Endothelial cell of umbilical vein (primary cell): Measurements from ENCODE around the gene RAP1GAP2. TPM values are rescaled to one million over a fixed set of nuclear protein-coding genes. Genes with fewer than 3 reads are reported as not detected.

Experiments
- BruUV-seq: library from RNA; stranded (reverse); fragments of 400-500 nt; replicated peaks from 2 replicates; lab custom pipeline; 2021; lab: Mats Ljungman, UMichigan
- CTCF ChIA-PET: fragments of 300-600, 350-600 bp; sonication (Branson Sonifier 250); formaldehyde crosslinking; loops from one replicate; lab custom pipeline; 2021; ENCODE audit warnings: antibody characterized with exemption, inconsistent platforms; lab: Charles Lee
- POLR2A ChIA-PET: fragments of 300-600, 350-600 bp; sonication (Branson Sonifier 250); formaldehyde crosslinking; loops from one replicate; lab custom pipeline; 2021; ENCODE audit warnings: antibody characterized with exemption, inconsistent platforms; lab: Charles Lee
- DNase-seq: peaks from one replicate; pipeline ENCODE4 v3.0.0-alpha.2; 2011; ENCODE audit warnings: low read depth, low spot score
- FAIRE-seq: peaks from 2 replicates; lab custom pipeline; 2011; peaks lifted over from hg19 to GRCh38; lab: Jason Lieb, UNC
- H2AFZ ChIP-seq: 2 replicates; pipeline ENCODE4 v1.6.0; 2012; ENCODE audit warnings: low read depth, low read length, control low read depth, inconsistent platforms
- H3K27ac ChIP-seq: 2 replicates; pipeline ENCODE4 v1.5.1; 2011; ENCODE audit warnings: low read depth, mild to moderate bottlenecking, control low read depth, low read length, moderate library complexity; ENCODE audit not compliant: insufficient read depth
- H3K27me3 ChIP-seq, 2 experiments: 2 replicates each; pipeline versions ENCODE4 v1.6.0 to v1.6.1; 2011; ENCODE audit warnings: low read length in 2 of 2, mixed read lengths in 1 of 2; ENCODE audit not compliant: control insufficient read depth in 2 of 2, insufficient read depth in 2 of 2
- H3K36me3 ChIP-seq, 2 experiments: 2 replicates in 1 of 2; 3 replicates in 1 of 2; pipeline ENCODE4 v1.5.1; 2011; ENCODE audit warnings: low read length in 2 of 2, mild to moderate bottlenecking in 1 of 2, moderate library complexity in 1 of 2; ENCODE audit not compliant: control insufficient read depth in 2 of 2, insufficient read depth in 2 of 2; ENCODE audit errors: extremely low read depth in 1 of 2
- H3K4me1 ChIP-seq: 3 replicates; pipeline ENCODE4 v1.5.1; 2011; ENCODE audit warnings: mild to moderate bottlenecking, low read length; ENCODE audit not compliant: control insufficient read depth, insufficient read depth; ENCODE audit errors: extremely low read depth
- H3K4me2 ChIP-seq: 2 replicates; pipeline ENCODE4 v1.6.1; 2011; ENCODE audit warnings: low read length, control low read depth, mixed read lengths; ENCODE audit not compliant: insufficient read depth
- H3K4me3 ChIP-seq, 3 experiments: fragments of 200-600 bp in 1 of 3; sonication (generic), shearing (Covaris generic) in 1 of 3; replicated peaks in 1 of 3; 2 replicates each; pipeline ENCODE4 v1.5.1; 2011 to 2016; ENCODE audit warnings: control low read depth in 3 of 3, low read length in 3 of 3, mild to moderate bottlenecking in 2 of 3, inconsistent platforms in 1 of 3, low read depth in 1 of 3, moderate library complexity in 1 of 3; ENCODE audit not compliant: insufficient read depth in 1 of 3
- H3K79me2 ChIP-seq: 2 replicates; pipeline ENCODE4 v1.6.0; 2012; ENCODE audit warnings: low read length, inconsistent platforms; ENCODE audit not compliant: control insufficient read depth, insufficient read depth
- H3K9ac ChIP-seq: replicated peaks from 2 replicates; pipeline ENCODE3; 2011; ENCODE audit warnings: low read length, control low read depth; ENCODE audit not compliant: insufficient read depth; ENCODE audit errors: extremely low read depth
- H3K9me1 ChIP-seq: replicated peaks from 3 replicates; pipeline ENCODE4 v1.6.0; 2011; ENCODE audit warnings: mild to moderate bottlenecking, low read length; ENCODE audit not compliant: control insufficient read depth, insufficient read depth; ENCODE audit errors: extremely low read depth
- H3K9me3 ChIP-seq: replicated peaks from 2 replicates; pipeline ENCODE4 v1.5.1; 2012; ENCODE audit warnings: low read length, inconsistent platforms; ENCODE audit not compliant: control insufficient read depth, insufficient read depth
- H4K20me1 ChIP-seq: replicated peaks from 2 replicates; pipeline ENCODE3; 2011; ENCODE audit warnings: mild to moderate bottlenecking, low read length; ENCODE audit not compliant: control insufficient read depth, insufficient read depth; ENCODE audit errors: extremely low read depth
- EZH2 ChIP-seq: IDR thresholded peaks from 2 replicates; pipeline ENCODE4 v1.6.1; 2012; ENCODE audit warnings: borderline replicate concordance, low read depth, mild to moderate bottlenecking, moderate library complexity, low read length, inconsistent platforms; ENCODE audit not compliant: severe bottlenecking
- FOS ChIP-seq: IDR thresholded peaks from 2 replicates; pipeline ENCODE4 v1.6.1; 2011; ENCODE audit warnings: mild to moderate bottlenecking, low read length, moderate library complexity, borderline replicate concordance; ENCODE audit not compliant: insufficient read depth
- GATA2 ChIP-seq: IDR thresholded peaks from 2 replicates; pipeline ENCODE4 v1.7.0; 2011; ENCODE audit warnings: low read depth, mild to moderate bottlenecking, moderate library complexity, mixed read lengths, low read length; ENCODE audit not compliant: insufficient read length, insufficient read depth
- JUN ChIP-seq: IDR thresholded peaks from 2 replicates; pipeline ENCODE4 v1.6.1; 2011; ENCODE audit warnings: borderline replicate concordance, low read depth; ENCODE audit not compliant: insufficient read length, insufficient read depth
- MYC ChIP-seq: IDR thresholded peaks from one replicate; pipeline ENCODE4 v1.6.1; 2011; ENCODE audit warnings: mild to moderate bottlenecking, low read depth, low read length
- POLR2A ChIP-seq: IDR thresholded peaks from 2 replicates; pipeline ENCODE4 v1.6.1; 2012; ENCODE audit warnings: low read depth, mild to moderate bottlenecking, control low read depth, low read length
- POLR2AphosphoS5 ChIP-seq: IDR thresholded peaks from 2 replicates; pipeline ENCODE4 v1.6.1; 2012; ENCODE audit warnings: low read depth, mild to moderate bottlenecking, control low read depth, low read length, moderate library complexity; ENCODE audit not compliant: insufficient read depth
- dilution Hi-C: fragments of 300-500 bp; cut with MboI; formaldehyde crosslinking; loops from one replicate; pipeline ENCODE4 v1.15.0; 2019; ENCODE audit warnings: low sequenced_read_pairs; ENCODE audit not compliant: extremely low pct_ligation_motif_present
- intact Hi-C: fragments of 100-400 bp; cut with micrococcal nuclease; formaldehyde crosslinking; loops from one replicate; pipeline ENCODE4 v1.10.0; 2022
- polyA plus RNA-seq, 4 experiments: library from polyadenylated mRNA; depleted of rRNA in 3 of 4; stranded (reverse) in 3 of 4; unstranded in 1 of 4; fragments of >200 nt; gene quantifications; 2 replicates each; pipeline versions ENCODE4 v1.2.1 to v1.2.3, GENCODE V29; 2011 to 2012; ENCODE audit warnings: missing spikeins in 1 of 4
- total RNA-seq: library from RNA; stranded (reverse); gene quantifications from 2 replicates; pipeline ENCODE4 v1.2.3, GENCODE V29; 2021
- TF ChIP-seq, protein P1 (sequence below), 2 donors: IDR thresholded peaks; 1 replicate in 1 of 2; 2 replicates in 1 of 2; pipeline ENCODE4 v1.5.1; 2011; ENCODE audit warnings: low read length in 2 of 2, mild to moderate bottlenecking in 2 of 2, moderate library complexity in 2 of 2, control low read depth in 1 of 2, inconsistent platforms in 1 of 2, low read depth in 1 of 2; ENCODE audit not compliant: insufficient read depth in 1 of 2; ENCODE audit errors: extremely low read depth in 1 of 2
- TF ChIP-seq, protein P2 (sequence below): IDR thresholded peaks from 2 replicates; pipeline ENCODE4 v1.6.1; 2011; ENCODE audit not compliant: insufficient read depth, insufficient read length

Gene RAP1GAP2
- total and polyA plus RNA-seq, 2 donors (not counting 3 experiments of a cell fraction or from before 2014, with no cell fraction given): 1.4 to 3.6 TPM

GRCh38 chr17:2936771-2937321, 140.6 kb downstream of the RAP1GAP2 start:
- H3K36me3 ChIP-seq: no peaks in the 10 kb centered on the region
- no peaks in the 10 kb centered on the region for H4K20me1 ChIP-seq
- H3K4me1 ChIP-seq: no peaks in the 10 kb centered on the region
- intact Hi-C loops (no loop called here), dilution Hi-C loops (no loop called here)
- BruUV-seq: no TSS peak
- CTCF ChIA-PET: interaction anchor here (1.2 to 3.2 kb wide), 8 partner anchors 11 to 112 kb away, joined by 3 to 55 read pairs (median 5); no protein-coding TSS in a partner anchor
- TF ChIP-seq, protein P1, sequence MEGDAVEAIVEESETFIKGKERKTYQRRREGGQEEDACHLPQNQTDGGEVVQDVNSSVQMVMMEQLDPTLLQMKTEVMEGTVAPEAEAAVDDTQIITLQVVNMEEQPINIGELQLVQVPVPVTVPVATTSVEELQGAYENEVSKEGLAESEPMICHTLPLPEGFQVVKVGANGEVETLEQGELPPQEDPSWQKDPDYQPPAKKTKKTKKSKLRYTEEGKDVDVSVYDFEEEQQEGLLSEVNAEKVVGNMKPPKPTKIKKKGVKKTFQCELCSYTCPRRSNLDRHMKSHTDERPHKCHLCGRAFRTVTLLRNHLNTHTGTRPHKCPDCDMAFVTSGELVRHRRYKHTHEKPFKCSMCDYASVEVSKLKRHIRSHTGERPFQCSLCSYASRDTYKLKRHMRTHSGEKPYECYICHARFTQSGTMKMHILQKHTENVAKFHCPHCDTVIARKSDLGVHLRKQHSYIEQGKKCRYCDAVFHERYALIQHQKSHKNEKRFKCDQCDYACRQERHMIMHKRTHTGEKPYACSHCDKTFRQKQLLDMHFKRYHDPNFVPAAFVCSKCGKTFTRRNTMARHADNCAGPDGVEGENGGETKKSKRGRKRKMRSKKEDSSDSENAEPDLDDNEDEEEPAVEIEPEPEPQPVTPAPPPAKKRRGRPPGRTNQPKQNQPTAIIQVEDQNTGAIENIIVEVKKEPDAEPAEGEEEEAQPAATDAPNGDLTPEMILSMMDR (IDR thresholded peaks at IDR 0.05; ENCODE audit: extremely low read depth in 1 of 2, insufficient read depth in 1 of 2, low read depth in 1 of 2, low read length in 2 of 2): no peak
- TF ChIP-seq JUN (no peak), FOS (no peak), EZH2 (no peak), GATA2 (no peak), POLR2AphosphoS5 (no peak), MYC (no peak), POLR2A (no peak)
- TF ChIP-seq, protein P2, sequence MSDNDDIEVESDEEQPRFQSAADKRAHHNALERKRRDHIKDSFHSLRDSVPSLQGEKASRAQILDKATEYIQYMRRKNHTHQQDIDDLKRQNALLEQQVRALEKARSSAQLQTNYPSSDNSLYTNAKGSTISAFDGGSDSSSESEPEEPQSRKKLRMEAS: no peak
- no peak overlapping the region for H3K4me2 ChIP-seq
- no peak overlapping the region for H3K4me3 ChIP-seq
- DNase-seq (no peak), FAIRE-seq (no peak)
- no peak overlapping the region for H3K27ac ChIP-seq
- POLR2A ChIA-PET: interaction anchor here (1.1 kb wide), 1 partner anchor 68 kb away, joined by 3 read pairs; no protein-coding TSS in a partner anchor
- H2AFZ ChIP-seq: no peak overlapping the region
- H3K9ac ChIP-seq: no peak overlapping the region
- peaks cover 0 to 2% of the 10 kb centered on the region in 2 experiments for H3K27me3 ChIP-seq
- no peaks in the 10 kb centered on the region for H3K9me1 ChIP-seq
- H3K79me2 ChIP-seq: no peaks in the 10 kb centered on the region
- H3K9me3 ChIP-seq: no peaks in the 10 kb centered on the region
